HCT116 (cell line): ENCODE data around the gene SIRPG. TPM values are rescaled to one million over a fixed set of nuclear protein-coding genes. Genes with fewer than 3 reads are reported as not detected.
"Not testable (repeated sequence)": the region's sequence is repeated elsewhere in the genome, so short reads cannot be mapped to it uniquely, and the experiment has no call there.

Source experiments
- ATAC-seq: fragments of 200-7000 bp; cut with Tn5 transposase; 2 replicates; pipeline ENCODE4 v1.9.1; 2020; ENCODE audit warnings: mild to moderate bottlenecking, moderate library complexity
- BruUV-seq: library from RNA; stranded (reverse); fragments of 400-500 nt; replicated peaks from 2 replicates; lab custom pipeline; 2021; lab: Mats Ljungman, UMichigan
- CTCF ChIA-PET: fragments of 300-600 bp; sonication (Branson Sonifier 250); formaldehyde crosslinking; loops from one replicate; lab custom pipeline; 2021; ENCODE audit warnings: antibody characterized with exemption; lab: Charles Lee
- POLR2A ChIA-PET: fragments of 300-600, 350-600 bp; sonication (Branson Sonifier 250); formaldehyde crosslinking; loops from one replicate; lab custom pipeline; 2021; ENCODE audit warnings: antibody characterized with exemption; lab: Charles Lee
- RAD21 ChIA-PET, 2 experiments: fragments of 300-600 bp; sonication (Branson Sonifier 250); formaldehyde crosslinking; loops; one replicate each; lab custom pipeline; 2023; ENCODE audit warnings: low total read pairs in 2 of 2; ENCODE audit not compliant: uncharacterized antibody in 2 of 2, unreplicated experiment in 2 of 2, low non-redundant PET in 1 of 2; lab: Charles Lee
- DNase-seq: peaks from one replicate; pipeline ENCODE4 v3.0.0-alpha.2; 2010; ENCODE audit warnings: low read depth, low spot score
- H2AFZ ChIP-seq: fragments of 200-600 bp; shearing (Covaris generic), sonication (generic); 2 replicates; pipeline ENCODE4 v1.6.1; 2017; ENCODE audit warnings: low read depth, mixed run types, mixed read lengths, antibody characterized with exemption, low read length; ENCODE audit not compliant: poor library complexity, severe bottlenecking
- H3K27ac ChIP-seq: 2 replicates; pipeline ENCODE4 v1.5.1; 2012; ENCODE audit warnings: low read depth, low read length
- H3K27me3 ChIP-seq: fragments of 200-600 bp; sonication (generic); 2 replicates; pipeline ENCODE4 v1.6.1; 2016; ENCODE audit warnings: mixed run types, low read length, mixed read lengths; ENCODE audit not compliant: insufficient read depth
- H3K36me3 ChIP-seq, 2 experiments: fragments of 200-500 bp in 1 of 2; fragments of 200-600 bp in 1 of 2; sonication (Bioruptor generic) in 1 of 2; sonication (generic) in 1 of 2; 2 replicates each; pipeline versions ENCODE4 v1.5.1 to v1.6.1; 2014 to 2016; ENCODE audit warnings: low read length in 2 of 2, inconsistent platforms in 1 of 2, mixed read lengths in 1 of 2, mixed run types in 1 of 2; ENCODE audit not compliant: insufficient read depth in 2 of 2, control insufficient read depth in 1 of 2
- H3K4me1 ChIP-seq, 2 experiments: fragments of 200-600 bp in 1 of 2; sonication (generic) in 1 of 2; 2 replicates each; pipeline versions ENCODE4 v1.5.1 to v1.6.1; 2012 to 2017; ENCODE audit warnings: low read length in 2 of 2, inconsistent platforms in 1 of 2, mild to moderate bottlenecking in 1 of 2, mixed read lengths in 1 of 2, mixed run types in 1 of 2, moderate library complexity in 1 of 2; ENCODE audit not compliant: insufficient read depth in 2 of 2, control insufficient read depth in 1 of 2
- H3K4me2 ChIP-seq: fragments of 200-600 bp; sonication (generic); 2 replicates; pipeline ENCODE4 v1.6.1; 2017; ENCODE audit warnings: mixed run types, low read length, mixed read lengths
- H3K4me3 ChIP-seq, 2 experiments: fragments of 200-600 bp in 1 of 2; sonication (generic) in 1 of 2; replicated peaks in 1 of 2; 2 replicates each; pipeline ENCODE4 v1.5.1; 2011 to 2016; ENCODE audit warnings: low read length in 2 of 2, control low read depth in 1 of 2, low read depth in 1 of 2, mild to moderate bottlenecking in 1 of 2, mixed read lengths in 1 of 2, mixed run types in 1 of 2
- H3K79me2 ChIP-seq: fragments of 200-600 bp; sonication (generic); 2 replicates; pipeline ENCODE4 v1.6.1; 2017; ENCODE audit warnings: mild to moderate bottlenecking, mixed run types, low read length, moderate library complexity, mixed read lengths; ENCODE audit not compliant: insufficient read depth
- H3K9ac ChIP-seq: fragments of 200-600 bp; sonication (generic); 2 replicates; pipeline ENCODE4 v1.6.1; 2016; ENCODE audit warnings: low read length, mixed read lengths
- H3K9me2 ChIP-seq: fragments of 200-600 bp; sonication (generic), shearing (Covaris generic); 2 replicates; pipeline ENCODE4 v1.6.1; 2017; ENCODE audit warnings: mixed run types, mild to moderate bottlenecking, moderate library complexity; ENCODE audit not compliant: insufficient read depth
- H3K9me3 ChIP-seq, 2 experiments: fragments of 200-500 bp in 1 of 2; fragments of 200-600 bp in 1 of 2; sonication (Bioruptor generic) in 1 of 2; sonication (generic) in 1 of 2; 2 replicates each; pipeline ENCODE4 v1.6.1; 2014 to 2017; ENCODE audit warnings: low read length in 2 of 2, mixed read lengths in 2 of 2, inconsistent platforms in 1 of 2, low read depth in 1 of 2, mild to moderate bottlenecking in 1 of 2, mixed run types in 1 of 2, moderate library complexity in 1 of 2; ENCODE audit not compliant: control insufficient read depth in 1 of 2, insufficient read depth in 1 of 2
- H4K20me1 ChIP-seq: fragments of 200-600 bp; sonication (generic), shearing (Covaris generic); 2 replicates; pipeline ENCODE4 v1.6.1; 2017; ENCODE audit warnings: mixed run types, mild to moderate bottlenecking, moderate library complexity; ENCODE audit not compliant: insufficient read depth
- ATF3 ChIP-seq: IDR thresholded peaks from 2 replicates; pipeline ENCODE4 v1.6.1; 2012
- CBX3 ChIP-seq: IDR thresholded peaks from 2 replicates; pipeline ENCODE4 v1.6.1; 2012; ENCODE audit warnings: low read depth
- CTCF ChIP-seq, 3 experiments: fragments of 200-600 bp in 1 of 3; sonication (generic) in 1 of 3; IDR thresholded peaks in 2 of 3; conservative IDR thresholded peaks in 1 of 3; 2 replicates each; pipeline ENCODE4 v1.5.1; 2012 to 2017; ENCODE audit warnings: low read depth in 2 of 3, low read length in 2 of 3, antibody characterized with exemption in 1 of 3, borderline replicate concordance in 1 of 3, control low read depth in 1 of 3, mild to moderate bottlenecking in 1 of 3, mixed read lengths in 1 of 3, mixed run types in 1 of 3, moderate library complexity in 1 of 3; ENCODE audit not compliant: insufficient read depth in 1 of 3
- ELF1 ChIP-seq: IDR thresholded peaks from 2 replicates; pipeline ENCODE4 v1.6.1; 2012; ENCODE audit warnings: low read depth, borderline replicate concordance
- EZH2 ChIP-seq: fragments of 200-600 bp; sonication (generic); IDR thresholded peaks from 2 replicates; pipeline ENCODE4 v1.6.1; 2017; ENCODE audit warnings: antibody characterized with exemption, mixed run types
- EZH2phosphoT487 ChIP-seq: fragments of 200-600 bp; IDR thresholded peaks from 2 replicates; pipeline ENCODE4 v1.6.1; 2018; ENCODE audit warnings: antibody characterized with exemption, borderline replicate concordance
- FOSL1 ChIP-seq: IDR thresholded peaks from 2 replicates; pipeline ENCODE4 v1.6.1; 2012; ENCODE audit warnings: low read depth
- MAX ChIP-seq: IDR thresholded peaks from 2 replicates; pipeline ENCODE4 v1.6.1; 2012
- POLR2A ChIP-seq: IDR thresholded peaks from 2 replicates; pipeline ENCODE4 v1.7.0; 2011; ENCODE audit warnings: borderline replicate concordance; ENCODE audit not compliant: insufficient read depth, insufficient read length; ENCODE audit errors: extremely low read depth
- SP1 ChIP-seq: IDR thresholded peaks from 2 replicates; pipeline ENCODE4 v1.6.1; 2012; ENCODE audit warnings: low read depth
- TCF7L2 ChIP-seq: IDR thresholded peaks from 2 replicates; pipeline ENCODE4 v1.7.0; 2011; ENCODE audit warnings: borderline replicate concordance, inconsistent platforms; ENCODE audit not compliant: insufficient read depth, insufficient read length; ENCODE audit errors: extremely low read depth
- ZFX ChIP-seq: fragments of 450-650 bp; IDR thresholded peaks from 2 replicates; pipeline ENCODE4 v1.6.1; 2017
- ZNF274 ChIP-seq: fragments of 200-500 bp; sonication (Bioruptor generic); IDR thresholded peaks from 2 replicates; pipeline ENCODE4 v1.6.1; 2014; ENCODE audit warnings: mild to moderate bottlenecking, low read depth, low read length, inconsistent platforms
- intact Hi-C: fragments of 100-400 bp; cut with micrococcal nuclease; formaldehyde crosslinking; loops from 2 replicates; pipeline ENCODE4 v1.10.0; 2022
- total RNA-seq: library from RNA; stranded (reverse); gene quantifications from one replicate; pipeline ENCODE4 v1.2.1, GENCODE V29; 2021; ENCODE audit not compliant: unreplicated experiment

SIRPG gene
- total RNA-seq, 1 experiment from 2014 or later: not detected

- intact Hi-C loops: no loop called here
- RAD21 ChIA-PET: no interaction called here
- BruUV-seq: no TSS peak
Measured at GRCh38 chr20:1616858-1617434, 40.6 kb downstream of the SIRPG start.

DNA sequence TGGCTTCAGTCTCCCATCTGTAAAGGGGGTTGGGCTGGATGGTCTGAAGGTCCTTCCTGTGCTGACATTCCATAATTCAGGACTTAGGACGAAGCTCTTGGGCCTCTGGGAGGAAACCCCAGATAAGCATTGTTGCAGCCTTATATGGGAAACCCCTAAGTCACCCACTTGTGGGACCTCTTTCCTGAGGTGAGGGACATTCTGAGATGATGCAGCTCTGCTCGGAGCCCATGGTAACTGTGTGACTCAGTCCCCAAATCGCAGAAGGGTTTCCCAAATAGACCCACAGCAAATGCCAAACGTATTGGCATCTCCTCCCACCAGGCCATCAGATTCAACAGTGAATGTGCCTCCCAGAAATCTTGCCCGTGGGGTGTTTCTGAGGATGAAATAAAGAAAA lies 47.2 kb downstream of the SIRPG start:
- H3K79me2 ChIP-seq, H3K9me2 ChIP-seq, ATAC-seq, DNase-seq, H3K9ac ChIP-seq, RAD21 ChIA-PET, POLR2A ChIA-PET, H3K9me3 ChIP-seq, H3K4me1 ChIP-seq, intact Hi-C loops, BruUV-seq, H3K27ac ChIP-seq, H4K20me1 ChIP-seq, H3K4me2 ChIP-seq, H3K4me3 ChIP-seq, H3K36me3 ChIP-seq, CTCF ChIA-PET, H2AFZ ChIP-seq, H3K27me3 ChIP-seq: not testable (repeated sequence)

More at GRCh38 chr20:1616858-1617434, 40.6 kb downstream of the SIRPG start:
- ATAC-seq (no peak), DNase-seq (no peak)
- no peaks in the 10 kb centered on the region for H3K4me1 ChIP-seq
- H2AFZ ChIP-seq: no peak overlapping the region
- no peak overlapping the region for H3K4me3 ChIP-seq
- H3K27ac ChIP-seq: no peak overlapping the region
- no peak overlapping the region for H3K9ac ChIP-seq
- ChIA-PET POLR2A (no interaction called here), CTCF (no interaction called here)
- no peaks in the 10 kb centered on the region for H3K27me3 ChIP-seq
- TF ChIP-seq EZH2 (no peak), MAX (no peak), ATF3 (no peak), ZFX (no peak), EZH2phosphoT487 (no peak), POLR2A (no peak), ZNF274 (no peak), CTCF (IDR thresholded peaks at IDR 0.05 in 2 of 3, conservative IDR thresholded peaks at IDR 0.05 in 1 of 3; ENCODE audit: borderline replicate concordance in 1 of 3, insufficient read depth in 1 of 3, low read depth in 2 of 3, low read length in 2 of 3) (no peak), SP1 (no peak), FOSL1 (no peak), TCF7L2 (no peak), ELF1 (no peak), CBX3 (no peak)
- no peaks in the 10 kb centered on the region for H3K9me3 ChIP-seq
- no peaks in the 10 kb centered on the region for H3K79me2 ChIP-seq
- no peaks in the 10 kb centered on the region for H4K20me1 ChIP-seq
- no peaks in the 10 kb centered on the region for H3K9me2 ChIP-seq
- no peaks in the 10 kb centered on the region for H3K36me3 ChIP-seq
- H3K4me2 ChIP-seq: no peak overlapping the region
